Erythroblast (primary cell): ENCODE data around the gene MESP2.

ENCODE experiments used
- GATA1 ChIP-seq: IDR thresholded peaks from 2 replicates; pipeline ENCODE4 v1.6.1; 2011; ENCODE audit warnings: low read depth, mild to moderate bottlenecking, control low read depth, low read length, moderate library complexity
- POLR2A ChIP-seq: IDR thresholded peaks from 2 replicates; pipeline ENCODE4 v1.6.1; 2011; ENCODE audit warnings: mild to moderate bottlenecking, low read length

DNA sequence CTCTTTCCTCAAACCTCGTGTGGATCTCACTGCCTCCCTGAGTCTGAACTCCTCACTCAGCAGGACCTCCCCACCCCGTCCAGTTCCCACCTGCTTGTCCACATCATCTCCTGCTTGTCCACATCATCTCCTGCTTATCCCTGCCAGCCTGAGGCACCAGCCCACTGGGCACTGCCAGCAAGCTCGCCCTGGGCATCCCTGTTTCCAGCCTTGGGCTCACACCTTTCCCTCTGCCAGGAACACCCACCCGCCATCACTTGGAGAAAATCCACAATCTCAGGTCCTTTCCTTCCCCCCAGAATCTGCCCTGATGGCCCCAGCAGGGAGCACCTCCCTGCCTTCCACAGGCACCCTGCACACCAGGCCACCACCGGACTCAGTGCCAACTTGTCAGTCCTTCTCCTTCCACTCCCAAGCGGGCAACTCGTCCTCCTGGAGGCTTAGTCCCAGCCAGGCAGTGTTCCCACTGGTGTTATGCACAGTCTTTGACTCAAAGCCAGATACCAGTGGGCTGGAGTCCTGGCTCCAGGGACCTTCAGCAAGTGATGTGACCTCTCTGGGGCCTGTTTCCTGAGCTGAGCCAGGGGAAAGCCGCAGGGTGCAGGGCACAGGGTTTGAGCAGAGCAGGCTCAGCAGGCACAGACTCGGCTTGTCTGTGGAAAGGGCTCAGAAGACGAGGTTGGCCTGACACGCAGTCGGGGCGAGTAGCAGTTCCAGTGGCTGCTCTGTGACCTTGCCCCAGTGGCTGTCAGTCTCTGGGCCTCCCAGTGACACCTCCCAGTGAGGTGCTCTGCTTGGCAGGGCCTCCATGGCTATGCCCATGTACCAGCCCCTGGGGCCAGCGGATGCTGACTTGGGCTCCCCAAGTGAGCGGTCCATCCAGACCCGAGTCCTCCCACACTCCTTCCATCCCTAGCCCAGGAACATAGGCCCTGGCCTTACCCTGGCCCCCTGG is 9.5 kb upstream of the MESP2 start:
- no peak for TF ChIP-seq POLR2A
- no peak for TF ChIP-seq GATA1
